Measurements from ENCODE around the gene SCAMP5. TPM values are rescaled to one million over a fixed set of nuclear protein-coding genes. Genes with fewer than 3 reads are reported as not detected.

SCAMP5 gene
- total RNA-seq, 1 experiment from 2014 or later = 17.9 TPM

- POLR2A ChIA-PET (ENCODE audit: unreplicated experiment) = interaction anchor here (0.6 kb wide), 1 partner anchor 136 kb away, joined by 3 read pairs; no protein-coding TSS in a partner anchor
- no peaks in the 10 kb centered on the region for H3K9me2 ChIP-seq (ENCODE audit: insufficient read depth)
- CTCF ChIA-PET = no interaction called here
Measured at GRCh38 chr15:75063338-75063737, 68.0 kb downstream of the SCAMP5 start.

GRCh38 chr15:75063889-75064288, 68.5 kb downstream of the SCAMP5 start:
- H3K36me3 ChIP-seq (ENCODE audit: low read depth) = no peaks in the 10 kb centered on the region

More at GRCh38 chr15:75063338-75063737, 68.0 kb downstream of the SCAMP5 start:
- Histone ChIP-seq H3K27me3 (ENCODE audit: insufficient read depth, low read depth) (no peaks in the 10 kb centered on the region), H2AFZ (no peak overlapping the region), H3K4me2 (no peak overlapping the region), H3K9me3 (ENCODE audit: insufficient read depth, low read depth) (no peaks in the 10 kb centered on the region), H3K4me3 (no peak overlapping the region), H3K79me2 (ENCODE audit: low read depth) (no peaks in the 10 kb centered on the region), H3K36me3 (ENCODE audit: low read depth) (no peaks in the 10 kb centered on the region), H3K4me1 (replicated peaks; ENCODE audit: insufficient read depth) (peaks cover 42% of the 10 kb centered on the region), H3K27ac (no peak overlapping the region), H4K20me1 (ENCODE audit: insufficient read depth) (no peaks in the 10 kb centered on the region), H3F3A (ENCODE audit: insufficient read depth, low read depth) (peaks cover 43% of the 10 kb centered on the region)
- no TSS peak for BruUV-seq (replicated peaks)
- no peak for TF ChIP-seq CTCF (conservative IDR thresholded peaks at IDR 0.05)
- TF ChIP-seq EZH2 (IDR thresholded peaks at IDR 0.05; ENCODE audit: low read depth) = no peak
- intact Hi-C loops (cut with micrococcal nuclease; ENCODE audit: unreplicated experiment) = no loop called here
- no peak for DNase-seq

GRCh38 chr15:75064846-75065245, 69.5 kb downstream of the SCAMP5 start:
- no peak overlapping the region for H3K4me3 ChIP-seq
- peaks cover 37% of the 10 kb centered on the region for H3F3A ChIP-seq (ENCODE audit: insufficient read depth, low read depth)
- H3K9me3 ChIP-seq (ENCODE audit: insufficient read depth, low read depth) = no peaks in the 10 kb centered on the region
- no peak for DNase-seq
- H2AFZ ChIP-seq = no peak overlapping the region
- peak overlapping the region; percentile 70; the same call in 1 of the 2 replicates for H3K4me2 ChIP-seq
- H3K9me2 ChIP-seq (ENCODE audit: insufficient read depth) = no peaks in the 10 kb centered on the region
- intact Hi-C loops (cut with micrococcal nuclease; ENCODE audit: unreplicated experiment) = no loop called here
- ChIA-PET POLR2A (ENCODE audit: unreplicated experiment) (no interaction called here), CTCF (no interaction called here)
- no peak for TF ChIP-seq CTCF (conservative IDR thresholded peaks at IDR 0.05)
- no peak for TF ChIP-seq EZH2 (IDR thresholded peaks at IDR 0.05; ENCODE audit: low read depth)
- peaks cover 38% of the 10 kb centered on the region for H3K4me1 ChIP-seq (replicated peaks; ENCODE audit: insufficient read depth)
- no peaks in the 10 kb centered on the region for H4K20me1 ChIP-seq (ENCODE audit: insufficient read depth)
- peak overlapping the region; percentile 86 for H3K27ac ChIP-seq
- no peaks in the 10 kb centered on the region for H3K27me3 ChIP-seq (ENCODE audit: insufficient read depth, low read depth)
- H3K36me3 ChIP-seq (ENCODE audit: low read depth) = no peaks in the 10 kb centered on the region
- no TSS peak for BruUV-seq (replicated peaks)
- H3K79me2 ChIP-seq (ENCODE audit: low read depth) = no peaks in the 10 kb centered on the region

More at GRCh38 chr15:75063889-75064288, 68.5 kb downstream of the SCAMP5 start:
- no peaks in the 10 kb centered on the region for H3K9me3 ChIP-seq (ENCODE audit: insufficient read depth, low read depth)
- no peaks in the 10 kb centered on the region for H3K9me2 ChIP-seq (ENCODE audit: insufficient read depth)
- H2AFZ ChIP-seq = no peak overlapping the region
- intact Hi-C loops (cut with micrococcal nuclease; ENCODE audit: unreplicated experiment) = no loop called here
- H3K79me2 ChIP-seq (ENCODE audit: low read depth) = no peaks in the 10 kb centered on the region
- no peak for TF ChIP-seq EZH2 (IDR thresholded peaks at IDR 0.05; ENCODE audit: low read depth)
- TF ChIP-seq CTCF (conservative IDR thresholded peaks at IDR 0.05) = no peak
- H3K4me2 ChIP-seq = no peak overlapping the region
- CTCF ChIA-PET = no interaction called here
- BruUV-seq (replicated peaks) = no TSS peak
- DNase-seq = no peak
- POLR2A ChIA-PET (ENCODE audit: unreplicated experiment) = no interaction called here
- H3F3A ChIP-seq (ENCODE audit: insufficient read depth, low read depth) = peaks cover 37% of the 10 kb centered on the region
- no peak overlapping the region for H3K27ac ChIP-seq
- no peaks in the 10 kb centered on the region for H4K20me1 ChIP-seq (ENCODE audit: insufficient read depth)
- H3K4me3 ChIP-seq = no peak overlapping the region
- H3K27me3 ChIP-seq (ENCODE audit: insufficient read depth, low read depth) = no peaks in the 10 kb centered on the region
- H3K4me1 ChIP-seq (replicated peaks; ENCODE audit: insufficient read depth) = peaks cover 38% of the 10 kb centered on the region
